ENCODE measurements around the gene SPATC1L. TPM values are rescaled to one million over a fixed set of nuclear protein-coding genes. Genes with fewer than 3 reads are reported as not detected.

The SPATC1L gene
- total RNA-seq, 1 donor from 2014 or later: 4.5 TPM

DNA sequence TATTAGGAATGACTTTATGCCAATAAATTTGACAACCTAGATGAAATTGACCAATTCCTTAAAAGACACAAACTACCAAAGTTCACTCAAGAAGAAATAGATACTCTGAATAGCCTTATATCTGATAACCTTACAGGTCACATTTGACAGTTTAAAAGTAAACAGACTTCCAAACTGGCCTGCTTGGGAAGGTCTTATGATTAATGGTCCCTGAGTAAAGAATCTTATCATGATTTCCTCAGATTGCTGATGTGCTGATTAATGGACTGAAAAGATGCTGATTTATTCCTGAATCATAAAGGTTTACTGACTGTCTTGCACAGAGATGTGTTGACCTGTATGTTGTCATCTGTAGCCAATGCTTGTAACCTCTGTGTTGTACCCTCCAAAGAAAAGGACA, 19.2 kb downstream of the SPATC1L start:
- DNase-seq (ENCODE audit: low read depth): no peak

GRCh38 chr21:46163380-46163779, 20.9 kb downstream of the SPATC1L start:
- DNase-seq (ENCODE audit: low read depth): no peak

GRCh38 chr21:46161633-46162592, 22.3 kb downstream of the SPATC1L start:
- no peak for DNase-seq (ENCODE audit: low read depth)

- DNase-seq (ENCODE audit: low read depth): no peak
Observed at GRCh38 chr21:46160907-46161632, 23.2 kb downstream of the SPATC1L start.

DNA sequence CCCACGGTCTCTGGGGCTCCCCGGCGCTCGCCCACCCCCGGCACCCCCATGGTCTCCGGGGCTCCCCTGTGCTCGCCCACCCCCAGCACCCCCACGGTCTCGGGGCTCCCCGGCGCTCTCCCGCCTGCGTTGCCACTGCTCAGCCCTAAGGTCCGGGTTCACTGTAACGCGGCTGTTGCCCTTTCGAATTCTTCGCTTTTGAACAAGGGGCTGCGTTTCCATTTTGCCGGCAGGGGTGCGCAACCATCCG, 23.7 kb downstream of the SPATC1L start:
- DNase-seq (ENCODE audit: low read depth): no peak

GRCh38 chr21:46159841-46160656, 24.2 kb downstream of the SPATC1L start:
- DNase-seq (ENCODE audit: low read depth): no peak

DNA sequence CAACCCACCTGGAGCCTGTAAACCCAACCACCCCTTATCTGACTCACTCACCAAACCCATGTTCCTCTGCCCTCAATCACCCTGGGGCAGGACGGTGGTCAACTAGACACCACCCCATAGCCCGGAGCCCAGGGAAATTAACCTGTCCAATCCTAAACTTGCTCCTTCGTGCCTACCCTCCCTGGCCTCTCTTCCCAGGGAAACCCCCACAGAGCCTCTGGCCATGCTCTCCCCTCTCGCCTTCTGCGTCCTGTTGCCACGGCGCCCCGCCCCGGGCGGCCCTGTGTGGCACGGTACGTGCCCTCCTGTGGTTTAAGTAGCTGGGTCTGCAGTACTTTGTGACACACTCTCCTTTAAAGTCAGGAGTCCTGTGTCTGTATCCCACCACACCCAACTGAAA, 24.9 kb downstream of the SPATC1L start:
- no peak for DNase-seq (ENCODE audit: low read depth)

- DNase-seq (ENCODE audit: low read depth): no peak
Observed at GRCh38 chr21:46158666-46159300, 25.5 kb downstream of the SPATC1L start.

- DNase-seq (ENCODE audit: low read depth): no peak
Observed at GRCh38 chr21:46157987-46158451, 26.2 kb downstream of the SPATC1L start.

DNA sequence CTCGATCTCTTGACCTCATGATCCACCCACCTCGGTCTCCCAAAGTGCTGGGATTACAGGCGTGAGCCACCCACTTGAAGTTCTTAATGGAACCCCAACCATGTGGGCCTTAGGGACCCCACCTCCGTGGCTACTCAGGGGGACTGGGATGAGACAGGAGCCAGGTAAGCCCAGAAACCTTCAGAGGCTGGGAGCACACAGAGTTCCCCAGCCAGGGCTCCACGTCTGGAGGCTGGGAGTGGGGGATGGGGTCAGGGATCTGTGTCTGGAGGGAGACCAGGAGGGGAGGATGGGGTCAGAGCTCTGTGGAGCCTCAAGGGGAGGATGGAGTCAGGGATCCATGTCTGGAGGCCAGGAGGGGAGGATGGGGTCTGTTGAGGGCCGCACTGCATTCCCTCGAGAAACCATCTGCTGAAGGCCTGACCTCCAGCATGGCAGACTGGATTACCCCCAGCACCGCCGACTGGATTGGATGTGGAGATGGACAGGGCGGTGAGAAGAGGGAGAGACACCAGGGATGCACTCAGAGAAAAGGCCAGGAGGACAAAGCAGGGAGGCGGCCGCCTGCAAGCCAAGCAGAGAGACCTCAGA, 26.8 kb downstream of the SPATC1L start:
- no peak for DNase-seq (ENCODE audit: low read depth)

DNA sequence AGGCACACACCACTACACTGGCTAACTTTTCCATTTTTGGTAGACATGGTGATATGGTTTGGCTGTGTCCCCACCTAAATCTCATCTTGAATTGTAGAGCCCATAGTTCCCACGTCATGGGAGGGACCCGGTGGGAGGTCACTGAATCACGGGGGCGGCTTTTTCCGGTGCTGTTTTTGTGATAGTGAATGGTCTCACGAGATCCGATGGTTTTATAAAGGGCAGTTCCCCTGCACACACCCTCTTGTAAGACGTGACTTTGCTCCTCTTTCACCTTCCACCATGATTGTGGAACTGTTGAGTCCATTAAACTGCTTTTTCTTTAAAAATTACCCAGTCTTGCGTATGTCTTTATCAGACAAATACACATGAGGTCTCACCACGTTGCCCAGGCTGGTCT, 27.6 kb downstream of the SPATC1L start:
- DNase-seq (ENCODE audit: low read depth): no peak

GRCh38 chr21:46156378-46156645, 27.9 kb downstream of the SPATC1L start:
- DNase-seq (ENCODE audit: low read depth): no peak

- DNase-seq (ENCODE audit: low read depth): no peak
Observed at GRCh38 chr21:46155514-46156377, 28.5 kb downstream of the SPATC1L start, which contains the start of gene FTCD. FTCD (minus strand) TSS chr21:46155579; CDS start chr21:46155523, 56 bp downstream.

DNA sequence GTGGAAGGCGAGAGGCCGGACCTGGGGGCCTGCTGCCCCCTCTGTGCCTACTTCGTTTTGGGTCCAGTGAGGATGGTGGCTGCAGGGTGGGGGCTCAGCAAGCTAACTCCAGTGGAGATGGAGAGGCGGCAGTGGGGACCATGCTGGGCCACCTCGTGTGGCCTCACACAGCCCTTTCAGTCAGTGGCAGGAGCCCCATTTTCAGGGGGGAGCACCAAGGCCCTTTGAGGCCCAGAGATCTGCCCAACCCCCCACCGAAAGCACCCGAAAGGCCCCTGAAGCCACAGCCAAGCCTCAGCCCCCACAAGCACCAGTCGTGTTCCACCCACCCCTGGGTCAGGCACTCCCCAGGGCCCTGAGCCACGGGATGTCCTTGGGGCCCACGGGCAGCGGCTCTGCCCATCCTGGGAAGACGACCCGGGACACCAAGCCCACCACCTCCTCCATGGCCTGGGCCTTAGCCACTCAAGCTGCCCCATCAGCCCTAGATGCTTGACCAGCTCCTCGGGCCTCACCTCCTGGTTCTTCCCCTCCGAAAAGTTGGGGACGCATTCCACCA, 29.2 kb downstream of the SPATC1L start:
- no peak for DNase-seq (ENCODE audit: low read depth)

DNA sequence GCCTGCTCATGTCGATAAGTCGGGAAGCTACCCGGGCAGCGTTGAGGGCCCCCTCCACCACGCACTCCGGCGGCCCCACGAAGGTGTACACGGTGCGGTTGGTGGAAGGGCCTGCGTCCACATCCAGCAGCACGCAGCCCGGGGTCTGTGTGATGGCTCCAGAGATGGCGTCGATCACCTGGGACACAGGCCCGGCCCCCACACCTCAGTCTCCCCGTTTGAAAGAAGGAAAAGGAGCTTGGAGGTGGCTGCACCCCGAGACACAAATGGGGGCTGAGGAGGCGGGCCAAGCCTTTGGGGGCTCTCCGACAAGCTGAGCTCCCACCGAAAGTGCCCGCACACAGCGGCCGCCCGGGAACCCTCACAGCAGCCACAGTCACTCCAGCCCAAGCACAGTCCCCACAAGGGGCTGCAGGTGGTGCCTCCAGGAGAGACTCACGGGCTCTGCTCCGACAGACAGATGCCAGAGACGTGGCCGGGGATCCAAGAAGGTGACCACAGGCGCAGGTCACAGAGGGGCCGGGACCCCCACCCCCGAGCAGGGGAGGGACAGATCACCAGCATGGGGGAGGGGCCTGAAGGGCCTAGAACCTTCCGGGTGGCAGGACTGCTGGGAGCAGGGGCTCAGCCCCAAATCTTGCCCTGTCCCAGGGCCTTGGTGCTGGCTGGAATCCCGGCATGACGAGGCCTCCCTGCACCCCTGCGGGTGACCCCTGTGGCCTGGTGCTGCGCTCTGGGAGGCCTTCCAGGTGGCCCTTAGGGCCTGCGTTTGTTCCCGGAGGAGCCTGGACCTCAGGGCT, 29.9 kb downstream of the SPATC1L start:
- no peak for DNase-seq (ENCODE audit: low read depth)

DNA sequence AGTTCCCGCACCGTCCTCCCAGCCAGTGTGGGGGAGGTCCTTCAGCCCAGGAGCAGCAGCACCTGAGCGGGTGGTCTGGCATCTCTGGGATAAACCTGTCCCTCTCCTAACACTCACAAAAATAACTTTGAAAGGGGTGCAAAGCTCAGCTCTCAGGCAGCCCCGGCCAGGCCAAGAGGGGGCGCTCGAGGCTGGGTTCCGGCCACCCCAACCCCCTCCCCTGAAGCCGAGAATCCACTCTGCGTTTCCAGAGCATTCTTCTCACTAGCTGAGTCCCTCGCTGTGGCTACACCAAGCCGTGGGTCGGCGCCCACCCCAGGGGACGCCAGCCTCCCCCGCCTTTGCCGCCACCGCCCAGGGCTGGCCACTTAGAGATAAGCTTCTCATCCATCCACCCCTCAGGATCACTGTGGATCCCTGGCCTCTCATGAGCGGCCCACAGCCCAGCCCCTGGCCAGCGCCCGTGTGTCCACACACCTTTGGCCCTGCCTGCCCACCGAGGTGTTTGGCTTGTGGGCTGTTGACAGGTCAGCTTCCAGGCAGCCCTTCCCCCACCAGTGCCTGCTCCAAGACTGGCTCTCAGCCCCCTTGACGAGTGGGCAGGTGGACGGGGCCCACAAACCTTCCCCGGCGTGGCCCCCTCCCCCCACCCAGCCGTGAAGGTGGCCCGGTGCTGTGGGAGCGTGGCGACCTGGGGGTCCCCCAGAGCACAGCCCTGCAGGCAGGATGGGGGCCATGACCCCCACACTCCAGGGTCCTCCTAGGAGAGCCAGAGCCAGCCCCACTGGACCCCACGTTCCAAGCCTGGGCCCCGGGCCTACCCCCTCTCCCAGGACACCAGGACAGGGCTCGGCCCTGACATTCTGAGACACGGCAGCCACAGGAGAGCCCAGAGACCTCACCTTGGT, 30.8 kb downstream of the SPATC1L start:
- DNase-seq (ENCODE audit: low read depth): no peak

- DNase-seq (ENCODE audit: low read depth): no peak
Observed at GRCh38 chr21:46152927-46153246, 31.4 kb downstream of the SPATC1L start.
